Uterus (tissue), 4 donors: ENCODE measurements around the gene FKBP9. TPM values are rescaled to one million over a fixed set of nuclear protein-coding genes. Genes with fewer than 3 reads are reported as not detected.

ENCODE experiments used
- DNase-seq, 2 donors: peaks; one replicate each; pipeline ENCODE4 v3.0.0-alpha.2; 2019 to 2020
- H3K27ac ChIP-seq, 2 donors: fragments of 200-600 bp; sonication (generic); 1 replicate in 1 of 2; 2 replicates in 1 of 2; pipeline ENCODE4 v1.5.1; 2016 to 2018
- H3K27me3 ChIP-seq, 2 donors: fragments of 200-600 bp; sonication (generic); one replicate each; pipeline ENCODE4 v1.5.1; 2018 to 2019; ENCODE audit warnings: control low read depth in 1 of 2
- H3K36me3 ChIP-seq, 2 donors: fragments of 200-600 bp; sonication (generic); one replicate each; pipeline ENCODE4 v1.5.1; 2019; ENCODE audit warnings: control low read depth in 1 of 2
- H3K4me1 ChIP-seq, 2 donors: fragments of 200-600 bp; sonication (generic); one replicate each; pipeline ENCODE4 v1.5.1; 2018 to 2019; ENCODE audit warnings: control low read depth in 1 of 2
- H3K4me3 ChIP-seq, 2 donors: fragments of 200-600 bp; sonication (generic); 1 replicate in 1 of 2; 2 replicates in 1 of 2; pipeline ENCODE4 v1.5.1; 2018 to 2019; ENCODE audit warnings: mild to moderate bottlenecking in 1 of 2
- H3K9me3 ChIP-seq, 2 donors: fragments of 200-600 bp; sonication (generic); one replicate each; pipeline ENCODE4 v1.5.1; 2019; ENCODE audit warnings: control low read depth in 1 of 2
- POLR2A ChIP-seq, 2 donors: fragments of 450-650 bp; IDR thresholded peaks; one replicate each; pipeline ENCODE4 v1.6.1; 2016; ENCODE audit warnings: antibody characterized with exemption in 2 of 2, mild to moderate bottlenecking in 1 of 2, moderate library complexity in 1 of 2
- intact Hi-C: fragments of 100-400 bp; cut with DNase I; formaldehyde crosslinking; loops from one replicate; pipeline ENCODE4 v1.15.1; 2023; ENCODE audit warnings: low total_unique reads
- total RNA-seq, 4 donors: library from RNA; depleted of rRNA in 3 of 4; stranded (reverse); fragments of >200 nt in 3 of 4; gene quantifications; one replicate each; pipeline versions ENCODE4 v1.1.0 to v1.2.4, GENCODE V29; 2014 to 2023
- TF ChIP-seq, protein P1 (sequence below), 4 experiments: fragments of 200-600 bp in 2 of 4; fragments of 450-650 bp in 2 of 4; sonication (generic) in 2 of 4; IDR thresholded peaks; one replicate each; pipeline ENCODE4 v1.5.1; 2016 to 2019; ENCODE audit warnings: antibody characterized with exemption in 4 of 4, mild to moderate bottlenecking in 2 of 4, moderate library complexity in 1 of 4
- donor health status: DM: yes; HTN: yes; CAD: no.

FKBP9 gene, protein sequence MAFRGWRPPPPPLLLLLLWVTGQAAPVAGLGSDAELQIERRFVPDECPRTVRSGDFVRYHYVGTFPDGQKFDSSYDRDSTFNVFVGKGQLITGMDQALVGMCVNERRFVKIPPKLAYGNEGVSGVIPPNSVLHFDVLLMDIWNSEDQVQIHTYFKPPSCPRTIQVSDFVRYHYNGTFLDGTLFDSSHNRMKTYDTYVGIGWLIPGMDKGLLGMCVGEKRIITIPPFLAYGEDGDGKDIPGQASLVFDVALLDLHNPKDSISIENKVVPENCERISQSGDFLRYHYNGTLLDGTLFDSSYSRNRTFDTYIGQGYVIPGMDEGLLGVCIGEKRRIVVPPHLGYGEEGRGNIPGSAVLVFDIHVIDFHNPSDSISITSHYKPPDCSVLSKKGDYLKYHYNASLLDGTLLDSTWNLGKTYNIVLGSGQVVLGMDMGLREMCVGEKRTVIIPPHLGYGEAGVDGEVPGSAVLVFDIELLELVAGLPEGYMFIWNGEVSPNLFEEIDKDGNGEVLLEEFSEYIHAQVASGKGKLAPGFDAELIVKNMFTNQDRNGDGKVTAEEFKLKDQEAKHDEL
- 100 to 1,000 TPM in 3 of 4 donors, 10 to 100 TPM in 1; 62.9 to 328 (median 215) TPM for total RNA-seq

DNA sequence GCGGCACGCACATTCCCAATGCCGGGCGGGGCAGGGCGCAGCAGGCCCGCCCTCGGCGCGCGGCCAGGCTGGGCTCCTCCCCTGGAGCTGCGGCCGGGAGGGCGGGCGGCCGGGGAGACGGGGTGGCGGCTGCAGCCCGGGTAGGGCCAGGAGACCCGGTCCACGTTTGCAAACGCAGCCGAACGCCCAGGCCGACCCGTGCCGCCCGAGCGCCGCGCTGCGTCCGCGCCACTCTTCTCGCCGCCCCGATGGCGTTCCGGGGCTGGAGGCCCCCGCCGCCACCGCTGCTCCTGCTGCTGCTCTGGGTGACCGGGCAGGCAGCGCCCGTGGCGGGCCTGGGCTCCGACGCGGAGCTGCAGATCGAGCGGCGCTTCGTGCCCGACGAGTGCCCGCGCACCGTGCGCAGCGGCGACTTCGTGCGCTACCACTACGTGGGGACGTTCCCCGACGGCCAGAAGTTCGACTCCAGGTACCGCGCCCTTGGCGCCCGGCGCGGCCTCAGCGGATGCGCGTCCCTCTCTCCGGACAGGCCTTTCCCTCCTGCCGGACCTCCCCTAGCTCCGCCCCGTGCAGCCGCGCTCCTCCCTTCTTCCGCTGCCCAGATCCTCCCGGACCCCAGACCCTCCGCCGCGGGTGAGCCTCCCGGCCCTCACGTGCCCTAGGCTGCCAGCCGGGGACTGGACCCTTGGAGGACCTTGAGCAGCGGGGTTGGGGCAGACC, at the start of gene FKBP9:
Gene FKBP9, plus strand, starts transcription at position 115 of the 720 bp plus-strand sequence. Its CDS starts 134 bp downstream, at position 249.
- intact Hi-C loops = no loop called here
- H3K4me1 ChIP-seq = no peaks in the 10 kb centered on the region
- H3K9me3 ChIP-seq = no peaks in the 10 kb centered on the region
- no peaks in the 10 kb centered on the region for H3K27me3 ChIP-seq
- peak; percentile 25 to 77 for TF ChIP-seq POLR2A (IDR thresholded peaks at IDR 0.05)
- TF ChIP-seq, protein P1, sequence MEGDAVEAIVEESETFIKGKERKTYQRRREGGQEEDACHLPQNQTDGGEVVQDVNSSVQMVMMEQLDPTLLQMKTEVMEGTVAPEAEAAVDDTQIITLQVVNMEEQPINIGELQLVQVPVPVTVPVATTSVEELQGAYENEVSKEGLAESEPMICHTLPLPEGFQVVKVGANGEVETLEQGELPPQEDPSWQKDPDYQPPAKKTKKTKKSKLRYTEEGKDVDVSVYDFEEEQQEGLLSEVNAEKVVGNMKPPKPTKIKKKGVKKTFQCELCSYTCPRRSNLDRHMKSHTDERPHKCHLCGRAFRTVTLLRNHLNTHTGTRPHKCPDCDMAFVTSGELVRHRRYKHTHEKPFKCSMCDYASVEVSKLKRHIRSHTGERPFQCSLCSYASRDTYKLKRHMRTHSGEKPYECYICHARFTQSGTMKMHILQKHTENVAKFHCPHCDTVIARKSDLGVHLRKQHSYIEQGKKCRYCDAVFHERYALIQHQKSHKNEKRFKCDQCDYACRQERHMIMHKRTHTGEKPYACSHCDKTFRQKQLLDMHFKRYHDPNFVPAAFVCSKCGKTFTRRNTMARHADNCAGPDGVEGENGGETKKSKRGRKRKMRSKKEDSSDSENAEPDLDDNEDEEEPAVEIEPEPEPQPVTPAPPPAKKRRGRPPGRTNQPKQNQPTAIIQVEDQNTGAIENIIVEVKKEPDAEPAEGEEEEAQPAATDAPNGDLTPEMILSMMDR (IDR thresholded peaks at IDR 0.05) = peak in 1 of 4 experiments; percentile 13
- peak within 1 kb of the TSS; percentile 55 to 92 for H3K4me3 ChIP-seq
- peak; percentile 70 to 91 for DNase-seq
- H3K27ac ChIP-seq = peak within 1 kb of the TSS; percentile 84 to 86
- no peaks in the 10 kb centered on the region for H3K36me3 ChIP-seq

GRCh38 chr7:32910195-32910594, 47.0 kb upstream of the FKBP9 start:
- no peak for DNase-seq
- Histone ChIP-seq H3K27ac (no peak overlapping the region), H3K36me3 (no peaks in the 10 kb centered on the region), H3K27me3 (no peaks in the 10 kb centered on the region), H3K4me1 (no peaks in the 10 kb centered on the region), H3K9me3 (no peaks in the 10 kb centered on the region), H3K4me3 (no peak overlapping the region)
- intact Hi-C loops = no loop called here
- TF ChIP-seq, protein P1 (IDR thresholded peaks at IDR 0.05) = no peak
- TF ChIP-seq POLR2A (IDR thresholded peaks at IDR 0.05) = no peak

- no peak overlapping the region for H3K4me3 ChIP-seq
- no peaks in the 10 kb centered on the region for H3K4me1 ChIP-seq
- H3K27ac ChIP-seq = no peak overlapping the region
- no peaks in the 10 kb centered on the region for H3K9me3 ChIP-seq
- TF ChIP-seq, protein P1 (IDR thresholded peaks at IDR 0.05) = no peak
- no peak for TF ChIP-seq POLR2A (IDR thresholded peaks at IDR 0.05)
- H3K36me3 ChIP-seq = no peaks in the 10 kb centered on the region
- no peak for DNase-seq
- intact Hi-C loops = no loop called here
- no peaks in the 10 kb centered on the region for H3K27me3 ChIP-seq
These were observed 43.1 kb upstream of the FKBP9 start for GRCh38 chr7:32914184-32914583.

DNA sequence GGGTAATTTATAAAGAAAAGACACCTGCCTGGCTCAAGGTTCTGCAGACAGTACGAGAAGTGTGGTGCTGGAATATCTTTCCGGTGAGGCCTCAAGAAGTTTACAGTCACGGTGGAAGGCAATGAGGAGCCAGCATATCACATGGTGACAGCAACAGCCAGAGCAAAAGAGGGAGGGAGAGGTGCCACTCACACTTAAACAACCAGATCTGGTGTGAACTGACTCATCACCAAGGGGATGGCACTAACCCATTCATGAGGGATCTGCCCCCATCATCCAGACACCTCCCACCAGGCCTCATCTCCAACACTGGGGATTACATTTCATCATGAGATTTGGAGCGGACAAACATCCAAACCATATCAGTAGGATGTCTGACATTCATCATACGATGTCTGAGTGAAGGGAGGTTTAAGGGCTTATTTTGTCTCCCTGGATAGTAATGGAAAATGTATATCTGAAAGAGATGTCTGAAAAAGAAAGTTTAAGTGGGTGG, 42.2 kb upstream of the FKBP9 start:
- TF ChIP-seq, protein P1 (IDR thresholded peaks at IDR 0.05) = no peak
- no peak for TF ChIP-seq POLR2A (IDR thresholded peaks at IDR 0.05)
- Histone ChIP-seq H3K36me3 (no peaks in the 10 kb centered on the region), H3K9me3 (no peaks in the 10 kb centered on the region), H3K27ac (no peak overlapping the region), H3K4me1 (no peaks in the 10 kb centered on the region), H3K4me3 (no peak overlapping the region), H3K27me3 (no peaks in the 10 kb centered on the region)
- intact Hi-C loops = no loop called here
- DNase-seq = no peak
